Vagina (tissue), 2 donors: ENCODE data around the gene NPC1L1. TPM values are rescaled to one million over a fixed set of nuclear protein-coding genes. Genes with fewer than 3 reads are reported as not detected.

ENCODE experiments used
- DNase-seq, 2 donors: peaks; one replicate each; pipeline ENCODE4 v3.0.0-alpha.2; 2017; ENCODE audit errors: extremely low spot score in 2 of 2
- H3K27ac ChIP-seq: fragments of 200-600 bp; sonication (generic); one replicate; pipeline ENCODE4 v1.5.1; 2019
- H3K27me3 ChIP-seq: fragments of 200-600 bp; sonication (generic); one replicate; pipeline ENCODE4 v1.5.1; 2019
- H3K36me3 ChIP-seq, 2 donors: fragments of 200-600 bp; sonication (generic); one replicate each; pipeline ENCODE4 v1.5.1; 2017 to 2019
- H3K4me1 ChIP-seq: fragments of 200-600 bp; sonication (generic); one replicate; pipeline ENCODE4 v1.5.1; 2019
- H3K4me3 ChIP-seq, 2 donors: fragments of 200-600 bp; sonication (generic); 1 replicate in 1 of 2; 2 replicates in 1 of 2; pipeline ENCODE4 v1.5.1; 2016 to 2019
- H3K9me3 ChIP-seq: fragments of 200-600 bp; sonication (generic); one replicate; pipeline ENCODE4 v1.5.1; 2019
- CTCF ChIP-seq, 3 experiments: fragments of 450-650 bp in 2 of 3; fragments of 200-600 bp in 1 of 3; sonication (generic) in 1 of 3; IDR thresholded peaks; one replicate each; pipeline ENCODE4 v1.5.1; 2017 to 2019; ENCODE audit warnings: antibody characterized with exemption in 3 of 3, mild to moderate bottlenecking in 2 of 3, moderate library complexity in 2 of 3
- POLR2A ChIP-seq, 2 donors: fragments of 450-650 bp; IDR thresholded peaks; one replicate each; pipeline ENCODE4 v1.6.1; 2017; ENCODE audit warnings: antibody characterized with exemption in 2 of 2, mild to moderate bottlenecking in 2 of 2, moderate library complexity in 2 of 2
- POLR2AphosphoS5 ChIP-seq, 2 donors: sonication (generic); formaldehyde crosslinking; IDR thresholded peaks; one replicate each; pipeline ENCODE4 v1.9.0; 2017; ENCODE audit warnings: antibody characterized with exemption in 2 of 2, mild to moderate bottlenecking in 2 of 2, low read depth in 1 of 2; ENCODE audit not compliant: insufficient read depth in 1 of 2
- intact Hi-C: fragments of 100-400 bp; cut with DNase I; formaldehyde crosslinking; loops from one replicate; pipeline ENCODE4 v1.15.1; 2023
- total RNA-seq: library from RNA; depleted of rRNA; stranded (reverse); fragments of >200 nt; gene quantifications from one replicate; pipeline ENCODE4 v1.2.3, GENCODE V29; 2016

Gene NPC1L1
- total RNA-seq, 1 donor from 2014 or later: 0.49 TPM

- no peaks in the 10 kb centered on the region for H3K9me3 ChIP-seq
- H3K27ac ChIP-seq: no peak overlapping the region
- no peak for TF ChIP-seq CTCF (IDR thresholded peaks at IDR 0.05)
- no peak for TF ChIP-seq POLR2A (IDR thresholded peaks at IDR 0.05)
- TF ChIP-seq POLR2AphosphoS5 (IDR thresholded peaks at IDR 0.05; ENCODE audit: insufficient read depth in 1 of 2, low read depth in 1 of 2): no peak
- peaks cover 0 to 61% of the 10 kb centered on the region in 2 donors for H3K36me3 ChIP-seq
- peaks cover 13% of the 10 kb centered on the region for H3K4me1 ChIP-seq
- no peaks in the 10 kb centered on the region for H3K27me3 ChIP-seq
- intact Hi-C loops: loop anchor here (5.0 kb wide), 1 partner anchor 241 kb away; no protein-coding TSS in a partner anchor
- no peak for DNase-seq
- H3K4me3 ChIP-seq: no peak overlapping the region
Observed at GRCh38 chr7:44477938-44478337, 63.2 kb downstream of the NPC1L1 start.

GRCh38 chr7:44477063-44477830 is 63.9 kb downstream of the NPC1L1 start:
- no peak for DNase-seq
- Histone ChIP-seq H3K27me3 (no peaks in the 10 kb centered on the region), H3K27ac (no peak overlapping the region), H3K4me3 (no peak overlapping the region), H3K9me3 (no peaks in the 10 kb centered on the region), H3K36me3 (peaks cover 0 to 55% of the 10 kb centered on the region in 2 donors), H3K4me1 (peaks cover 19% of the 10 kb centered on the region)
- intact Hi-C loops: loop anchor here (5.0 kb wide), 1 partner anchor 240 kb away; no protein-coding TSS in a partner anchor
- TF ChIP-seq CTCF (IDR thresholded peaks at IDR 0.05): peak; percentile 62 to 76 (median 76)
- no peak for TF ChIP-seq POLR2A (IDR thresholded peaks at IDR 0.05)

GRCh38 chr7:44476313-44476712 is 64.8 kb downstream of the NPC1L1 start:
- Histone ChIP-seq H3K27ac (no peak overlapping the region), H3K36me3 (peaks cover 0 to 49% of the 10 kb centered on the region in 2 donors), H3K4me3 (no peak overlapping the region), H3K4me1 (peaks cover 19% of the 10 kb centered on the region), H3K9me3 (no peaks in the 10 kb centered on the region), H3K27me3 (no peaks in the 10 kb centered on the region)
- no peak for TF ChIP-seq POLR2A (IDR thresholded peaks at IDR 0.05)
- no peak for TF ChIP-seq POLR2AphosphoS5 (IDR thresholded peaks at IDR 0.05; ENCODE audit: insufficient read depth in 1 of 2, low read depth in 1 of 2)
- no peak for TF ChIP-seq CTCF (IDR thresholded peaks at IDR 0.05)
- intact Hi-C loops: loop anchor here (5.0 kb wide), 1 partner anchor 239 kb away; no protein-coding TSS in a partner anchor
- no peak for DNase-seq

GRCh38 chr7:44473295-44473694 is 67.8 kb downstream of the NPC1L1 start:
- peaks cover 0 to 26% of the 10 kb centered on the region in 2 donors for H3K36me3 ChIP-seq
- H3K4me3 ChIP-seq: no peak overlapping the region
- no peak for TF ChIP-seq CTCF (IDR thresholded peaks at IDR 0.05)
- no peak for TF ChIP-seq POLR2A (IDR thresholded peaks at IDR 0.05)
- no peak for TF ChIP-seq POLR2AphosphoS5 (IDR thresholded peaks at IDR 0.05; ENCODE audit: insufficient read depth in 1 of 2, low read depth in 1 of 2)
- H3K27me3 ChIP-seq: no peaks in the 10 kb centered on the region
- no peak overlapping the region for H3K27ac ChIP-seq
- no peak for DNase-seq
- H3K9me3 ChIP-seq: no peaks in the 10 kb centered on the region
- intact Hi-C loops: no loop called here
- peaks cover 34% of the 10 kb centered on the region for H3K4me1 ChIP-seq

- TF ChIP-seq CTCF (IDR thresholded peaks at IDR 0.05): no peak
- no peak for TF ChIP-seq POLR2AphosphoS5 (IDR thresholded peaks at IDR 0.05; ENCODE audit: insufficient read depth in 1 of 2, low read depth in 1 of 2)
- no peak for TF ChIP-seq POLR2A (IDR thresholded peaks at IDR 0.05)
- no peaks in the 10 kb centered on the region for H3K9me3 ChIP-seq
- no peaks in the 10 kb centered on the region for H3K27me3 ChIP-seq
- H3K27ac ChIP-seq: no peak overlapping the region
- peaks cover 0 to 23% of the 10 kb centered on the region in 2 donors for H3K36me3 ChIP-seq
- H3K4me3 ChIP-seq: no peak overlapping the region
- intact Hi-C loops: no loop called here
- H3K4me1 ChIP-seq: peaks cover 34% of the 10 kb centered on the region
- DNase-seq: no peak
Observed at GRCh38 chr7:44472843-44473242, 68.3 kb downstream of the NPC1L1 start.
